Heart right ventricle (tissue), 16 donors: ENCODE measurements around the gene CD1C. TPM values are rescaled to one million over a fixed set of nuclear protein-coding genes. Genes with fewer than 3 reads are reported as not detected.
"Not testable (repeated sequence)": the region's sequence is repeated elsewhere in the genome, so short reads cannot be mapped to it uniquely, and the experiment has no call there.

Source experiments
- ATAC-seq, 8 donors: fragments of 200-7000 bp; cut with Tn5 transposase; one replicate each; pipeline ENCODE4 v1.9.1; 2020; ENCODE audit warnings: mild to moderate bottlenecking in 8 of 8, moderate library complexity in 8 of 8, moderate number of reproducible peaks in 1 of 8
- DNase-seq, 2 donors: peaks; one replicate each; pipeline ENCODE4 v3.0.0-alpha.2; 2020
- H3K27ac ChIP-seq, 10 donors: fragments of 200-600 bp; sonication (generic) in 2 of 10; one replicate each; pipeline versions ENCODE4 v1.5.0 to v1.8.0; 2020 to 2022; ENCODE audit warnings: mild to moderate bottlenecking in 3 of 10
- H3K27me3 ChIP-seq, 7 donors: fragments of 200-600 bp; one replicate each; pipeline ENCODE4 v1.8.0; 2021 to 2022; ENCODE audit warnings: mild to moderate bottlenecking in 2 of 7
- H3K36me3 ChIP-seq, 9 donors: fragments of 200-600 bp; sonication (generic) in 1 of 9; one replicate each; pipeline versions ENCODE4 v1.5.0 to v1.8.0; 2020 to 2022; ENCODE audit warnings: mild to moderate bottlenecking in 2 of 9
- H3K4me1 ChIP-seq, 9 donors: fragments of 200-600 bp; sonication (generic) in 1 of 9; one replicate each; pipeline versions ENCODE4 v1.5.0 to v1.8.0; 2020 to 2022; ENCODE audit warnings: mild to moderate bottlenecking in 4 of 9
- H3K4me3 ChIP-seq, 10 donors: fragments of 200-600 bp; sonication (generic) in 2 of 10; one replicate each; pipeline versions ENCODE4 v1.5.0 to v1.8.0; 2020 to 2022; ENCODE audit warnings: mild to moderate bottlenecking in 7 of 10, moderate library complexity in 2 of 10
- H3K9me3 ChIP-seq, 11 donors: fragments of 200-600 bp in 10 of 11; sonication (generic) in 2 of 11; one replicate each; pipeline versions ENCODE4 v1.5.0 to v1.8.0; 2013 to 2022; ENCODE audit warnings: mild to moderate bottlenecking in 2 of 11, control low read depth in 1 of 11, moderate library complexity in 1 of 11
- CTCF ChIP-seq, 9 donors: fragments of 200-600 bp; sonication (generic) in 2 of 9; IDR thresholded peaks; one replicate each; pipeline versions ENCODE4 v1.5.0 to v1.8.0; 2021 to 2022; ENCODE audit warnings: antibody characterized with exemption in 9 of 9, mild to moderate bottlenecking in 5 of 9, moderate library complexity in 1 of 9
- WGBS, 2 donors: extraction: QIAGEN DNeasy Blood & Tissue Kit; methylation state at CpG; one replicate each; pipeline ENCODE4 v1.1.7; 2013; ENCODE audit warnings: inconsistent platforms in 1 of 2; 5-methylcytosine and 5-hydroxymethylcytosine counted together
- intact Hi-C, 10 donors: fragments of 100-400 bp; cut with DNase I; formaldehyde crosslinking; loops; one replicate each; pipeline versions ENCODE4 v1.11.1 to v1.14.2; 2022
- polyA plus RNA-seq, 2 donors: library from polyadenylated mRNA; stranded (reverse); fragments of 200-250 nt; gene quantifications; one replicate each; pipeline ENCODE4 v1.2.3, GENCODE V29; 2013
- total RNA-seq, 10 donors: library from RNA; stranded (reverse); fragmentation: NEBNext Ultra II Directional in 3 of 10; extraction: Animal tissue kit (Norgen Biotek cat#: 25700) in 3 of 10; gene quantifications; one replicate each; pipeline versions ENCODE4 v1.2.1 to v1.2.4, GENCODE V29; 2021 to 2023
- donor health status: Arrhythmogenic right ventricular cardiomyopathy.
- donor health status: ischemic (EF 13 %, LVEDD 7.1; RV severe dilation, severe dysfunction).
- donor health status: healthy with polysubstance abuse.
- donor health status: DM: no; HTN: yes; CAD: no.
- donor health status: DM: no; HTN: no; CAD: no.
- donor health status: ischemic (EF 25% LVEDD 6.9; RV normal size, moderate dysfunction).
- donor health status: ischemic (EF 25% LVEDD 5.7; RV mildly dilated, moderate dysfunction).
- donor health status: healthy.
- donor health status: DM: yes; HTN: yes; CAD: no.
- donor health status: Ischemic cardiomyopathy.
- donor health status: ischemic (EF 35%, LVEDD 5.7; RV mildly dilated, moderate dysfunction).
- donor health status: nonischemic (EF 11% LVEDD 7.7; RV severe dilation, severe dysfunction).
- donor health status: DM: yes; HTN: yes; CAD: no.
- donor health status: PGD.
- donor health status: ischemic (EF 29% LVEDD 5.4; RV normal size, mild dysfunction).
- donor health status: nonischemic (EF 23%, LVEDD 6.1; RV moderate dilation, normal function).

The CD1C gene
- total and polyA plus RNA-seq, 12 donors = 0.26 to 1.2 (median 0.55) TPM; not detected in 4

- intact Hi-C loops = no loop called here
- no peak overlapping the region for H3K4me3 ChIP-seq
- 76 to 89% methylated on average over 1 of the region's 1 CpG for WGBS, 2 donors
Observed at GRCh38 chr1:158259117-158259516, 30.6 kb upstream of the CD1C start.

GRCh38 chr1:158272681-158273080 lies 17.0 kb upstream of the CD1C start:
- H3K4me3 ChIP-seq = no peak overlapping the region
- TF ChIP-seq CTCF (IDR thresholded peaks at IDR 0.05) = no peak
- no peaks in the 10 kb centered on the region for H3K4me1 ChIP-seq
- no peaks in the 10 kb centered on the region for H3K27me3 ChIP-seq
- DNase-seq (no peak), ATAC-seq (no peak)
- intact Hi-C loops = no loop called here
- no peaks in the 10 kb centered on the region for H3K36me3 ChIP-seq
- H3K9me3 ChIP-seq = peaks cover 0 to 7% (median 0%) of the 10 kb centered on the region in 11 donors
- H3K27ac ChIP-seq = no peak overlapping the region

More at GRCh38 chr1:158259117-158259516, 30.6 kb upstream of the CD1C start:
- ATAC-seq = no peak
- H3K9me3 ChIP-seq = no peaks in the 10 kb centered on the region
- H3K27me3 ChIP-seq = peaks cover 0 to 51% (median 6%) of the 10 kb centered on the region in 7 donors
- no peaks in the 10 kb centered on the region for H3K36me3 ChIP-seq
- no peaks in the 10 kb centered on the region for H3K4me1 ChIP-seq
- H3K27ac ChIP-seq = no peak overlapping the region
- no peak for TF ChIP-seq CTCF (IDR thresholded peaks at IDR 0.05)
- no peak for DNase-seq

- Histone ChIP-seq H3K4me1 (no peaks in the 10 kb centered on the region), H3K4me3 (no peak overlapping the region), H3K9me3 (peaks cover 0 to 14% (median 0%) of the 10 kb centered on the region in 11 donors), H3K27me3 (no peaks in the 10 kb centered on the region), H3K36me3 (no peaks in the 10 kb centered on the region), H3K27ac (no peak overlapping the region)
- ATAC-seq (no peak), DNase-seq (no peak)
- no peak for TF ChIP-seq CTCF (IDR thresholded peaks at IDR 0.05)
- WGBS, 2 donors = 62 to 88% methylated on average over 5 of the region's 5 CpGs
- intact Hi-C loops = no loop called here
Observed at GRCh38 chr1:158274797-158275196, 14.9 kb upstream of the CD1C start.

GRCh38 chr1:158282421-158282820 lies 7.3 kb upstream of the CD1C start:
- DNase-seq, intact Hi-C loops, H3K36me3 ChIP-seq, H3K27ac ChIP-seq, ATAC-seq, H3K4me3 ChIP-seq: not testable (repeated sequence)
- peaks cover 0 to 44% (median 0%) of the 10 kb centered on the region in 9 donors for H3K4me1 ChIP-seq
- H3K9me3 ChIP-seq = peaks cover 0 to 22% (median 7%) of the 10 kb centered on the region in 11 donors
- 67 to 72% methylated on average over 2 of the region's 2 CpGs for WGBS, 2 donors
- peaks cover 0 to 13% (median 0%) of the 10 kb centered on the region in 7 donors for H3K27me3 ChIP-seq

- H3K4me3 ChIP-seq = no peak overlapping the region
- DNase-seq = no peak
- H3K27me3 ChIP-seq = peaks cover 0 to 13% (median 5%) of the 10 kb centered on the region in 7 donors
- intact Hi-C loops = no loop called here
- peaks cover 0 to 22% (median 7%) of the 10 kb centered on the region in 11 donors for H3K9me3 ChIP-seq
- ATAC-seq = no peak
- TF ChIP-seq CTCF (IDR thresholded peaks at IDR 0.05) = no peak
- 54 to 62% methylated on average over 2 of the region's 2 CpGs for WGBS, 2 donors
- no peaks in the 10 kb centered on the region for H3K36me3 ChIP-seq
- H3K27ac ChIP-seq = no peak overlapping the region
- H3K4me1 ChIP-seq = peaks cover 0 to 48% (median 0%) of the 10 kb centered on the region in 9 donors
Observed at GRCh38 chr1:158283965-158284364, 5.8 kb upstream of the CD1C start.
